ENCODE data around the gene GRN.
"Not testable (repeated sequence)": the region's sequence is repeated elsewhere in the genome, so short reads cannot be mapped to it uniquely, and the experiment has no call there.

GRN gene

DNA sequence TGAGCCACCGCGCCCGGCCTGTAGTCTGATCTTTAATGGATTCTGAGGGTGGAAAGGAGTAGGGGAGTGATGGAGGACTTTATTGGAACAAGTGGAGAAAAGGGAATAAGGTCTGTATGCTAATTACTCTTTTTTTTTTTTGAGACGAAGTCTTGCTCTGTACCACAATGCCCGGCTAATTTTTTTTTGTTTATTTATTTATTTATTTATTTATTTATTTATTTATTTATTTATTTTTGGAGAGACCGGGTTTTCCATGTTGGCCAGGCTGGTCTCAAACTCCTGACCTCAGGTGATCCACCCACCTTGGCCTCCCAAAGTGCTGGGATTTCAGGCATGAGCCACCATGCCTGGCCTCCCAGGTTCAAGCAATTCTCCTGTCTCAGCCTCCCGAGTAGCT, 15.6 kb upstream of the GRN start:
- H3K4me2 ChIP-seq (ENCODE audit: low read length); H3K9ac ChIP-seq (ENCODE audit: low read length); H2BK15ac ChIP-seq (replicated peaks; ENCODE audit: low read depth); H3K79me2 ChIP-seq (ENCODE audit: control insufficient read depth, insufficient read depth, low read length); H3K18ac ChIP-seq (ENCODE audit: low read length); H3K4me3 ChIP-seq (ENCODE audit: low read length); H2AK5ac ChIP-seq (ENCODE audit: low read length); H4K5ac ChIP-seq (ENCODE audit: low read length); H3K56ac ChIP-seq (ENCODE audit: low read length); DNase-seq; H4K8ac ChIP-seq (ENCODE audit: low read depth, low read length); H3K23ac ChIP-seq (ENCODE audit: low read length); H2BK5ac ChIP-seq (ENCODE audit: low read length); H3K27ac ChIP-seq (ENCODE audit: low read depth, low read length); H2BK120ac ChIP-seq (ENCODE audit: low read depth, low read length); H3K36me3 ChIP-seq (ENCODE audit: control insufficient read depth, insufficient read depth, low read length); H3K4me1 ChIP-seq (ENCODE audit: control insufficient read depth, low read depth, low read length); H3K79me1 ChIP-seq (ENCODE audit: low read length); H3K4ac ChIP-seq (ENCODE audit: low read depth, low read length); H3K27me3 ChIP-seq (ENCODE audit: insufficient read depth, low read length, poor library complexity): not testable (repeated sequence)
- no CpG with 5 or more reads among the region's 7 CpGs for WGBS (ENCODE audit: extremely low coverage, insufficient coverage, low lambda C conversion rate)

DNA sequence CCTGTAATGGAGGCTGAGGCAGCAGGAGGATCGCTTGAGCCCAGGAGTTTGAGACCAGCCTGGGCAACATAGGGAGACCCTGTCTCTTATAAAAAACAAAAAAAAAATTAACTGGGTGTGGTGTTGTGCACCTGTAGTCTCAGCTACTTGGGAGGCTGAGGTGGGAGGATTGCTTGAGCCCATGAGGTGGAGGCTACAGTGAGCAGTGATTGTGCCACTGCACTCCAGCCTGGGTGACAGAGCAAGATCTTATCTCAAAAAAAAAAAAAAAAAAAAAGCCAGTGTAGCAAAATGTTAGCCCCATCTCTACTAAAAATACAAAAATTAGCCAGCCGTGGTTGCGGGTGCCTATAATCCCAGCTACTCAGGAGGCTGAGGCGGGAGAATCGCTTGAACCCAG, 14.8 kb upstream of the GRN start:
- H3K4me1 ChIP-seq (ENCODE audit: control insufficient read depth, low read depth, low read length); H4K5ac ChIP-seq (ENCODE audit: low read length); H3K23ac ChIP-seq (ENCODE audit: low read length); H3K79me1 ChIP-seq (ENCODE audit: low read length); H3K4ac ChIP-seq (ENCODE audit: low read depth, low read length); H4K8ac ChIP-seq (ENCODE audit: low read depth, low read length); H3K18ac ChIP-seq (ENCODE audit: low read length); H3K4me2 ChIP-seq (ENCODE audit: low read length); H3K27me3 ChIP-seq (ENCODE audit: insufficient read depth, low read length, poor library complexity); H2BK15ac ChIP-seq (replicated peaks; ENCODE audit: low read depth); H2AK5ac ChIP-seq (ENCODE audit: low read length); H2BK120ac ChIP-seq (ENCODE audit: low read depth, low read length); DNase-seq; H3K4me3 ChIP-seq (ENCODE audit: low read length); H3K36me3 ChIP-seq (ENCODE audit: control insufficient read depth, insufficient read depth, low read length); H3K9ac ChIP-seq (ENCODE audit: low read length); H2BK5ac ChIP-seq (ENCODE audit: low read length); H3K79me2 ChIP-seq (ENCODE audit: control insufficient read depth, insufficient read depth, low read length); H3K27ac ChIP-seq (ENCODE audit: low read depth, low read length); H3K56ac ChIP-seq (ENCODE audit: low read length): not testable (repeated sequence)
- WGBS (ENCODE audit: extremely low coverage, insufficient coverage, low lambda C conversion rate) = no CpG with 5 or more reads among the region's 5 CpGs

DNA sequence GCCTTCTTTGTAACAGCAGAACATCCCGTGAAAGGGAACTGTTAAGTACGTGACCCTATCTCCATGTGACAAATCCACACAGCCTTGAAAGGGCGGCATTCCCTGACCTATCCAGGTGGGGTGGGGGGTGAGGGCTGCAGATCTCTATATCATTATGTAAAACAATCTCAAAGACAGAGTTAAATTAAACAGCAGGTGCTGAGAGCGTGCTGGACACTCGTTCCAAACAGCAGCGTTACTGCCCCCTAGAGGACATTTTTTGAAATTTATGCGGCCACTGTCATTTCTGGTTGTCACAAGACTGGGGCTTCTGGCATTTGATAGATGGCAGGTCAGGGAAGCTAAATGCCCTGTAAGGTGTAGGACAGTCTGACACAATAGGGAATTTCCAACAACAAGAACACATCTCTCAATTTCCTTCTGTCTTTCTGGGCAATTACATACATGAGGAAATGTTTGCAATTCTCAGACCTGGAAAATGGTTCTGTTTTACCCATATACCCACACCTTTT, 13.8 kb upstream of the GRN start:
- no peak overlapping the region for H2BK120ac ChIP-seq (ENCODE audit: low read depth, low read length)
- H3K79me1 ChIP-seq (ENCODE audit: low read length) = no peaks in the 10 kb centered on the region
- no peak overlapping the region for H2BK5ac ChIP-seq (ENCODE audit: low read length)
- H4K5ac ChIP-seq (ENCODE audit: low read length) = no peak overlapping the region
- no peaks in the 10 kb centered on the region for H3K36me3 ChIP-seq (ENCODE audit: control insufficient read depth, insufficient read depth, low read length)
- no peak overlapping the region for H3K27ac ChIP-seq (ENCODE audit: low read depth, low read length)
- H3K4me2 ChIP-seq (ENCODE audit: low read length) = no peak overlapping the region
- H3K9ac ChIP-seq (ENCODE audit: low read length) = no peak overlapping the region
- no peak overlapping the region for H3K18ac ChIP-seq (ENCODE audit: low read length)
- H2AK5ac ChIP-seq (ENCODE audit: low read length) = no peak overlapping the region
- no peak overlapping the region for H2BK15ac ChIP-seq (replicated peaks; ENCODE audit: low read depth)
- no peak overlapping the region for H3K4ac ChIP-seq (ENCODE audit: low read depth, low read length)
- WGBS (ENCODE audit: extremely low coverage, insufficient coverage, low lambda C conversion rate) = no CpG with 5 or more reads among the region's 7 CpGs
- H3K23ac ChIP-seq (ENCODE audit: low read length) = no peak overlapping the region
- H3K4me3 ChIP-seq (ENCODE audit: low read length) = no peak overlapping the region
- H3K56ac ChIP-seq (ENCODE audit: low read length) = no peak overlapping the region
- H3K79me2 ChIP-seq (ENCODE audit: control insufficient read depth, insufficient read depth, low read length) = no peaks in the 10 kb centered on the region
- no peak overlapping the region for H4K8ac ChIP-seq (ENCODE audit: low read depth, low read length)
- no peaks in the 10 kb centered on the region for H3K4me1 ChIP-seq (ENCODE audit: control insufficient read depth, low read depth, low read length)
- DNase-seq = peak; percentile 84
- H3K27me3 ChIP-seq (ENCODE audit: insufficient read depth, low read length, poor library complexity) = no peaks in the 10 kb centered on the region

DNA sequence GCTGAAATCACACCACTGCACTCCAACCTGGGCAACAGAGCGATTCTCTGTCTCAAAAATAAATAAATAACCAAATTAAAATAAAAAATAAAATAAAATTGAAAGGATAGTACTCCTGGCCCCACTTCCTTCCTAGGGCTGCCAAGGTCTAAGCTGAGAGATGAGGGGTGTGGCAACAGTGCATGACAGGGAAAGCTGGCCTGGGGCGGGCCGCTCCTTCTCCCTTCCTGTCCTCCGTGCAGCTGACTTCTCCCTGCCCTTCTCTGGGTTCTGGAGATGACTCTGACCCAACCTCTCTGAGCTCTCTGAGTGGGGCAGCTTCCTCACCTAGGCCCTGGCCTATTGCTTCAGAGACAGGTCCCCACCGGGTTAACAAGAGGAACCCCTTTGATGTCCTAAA, 11.7 kb upstream of the GRN start:
- Histone ChIP-seq H3K4ac (ENCODE audit: low read depth, low read length) (no peak overlapping the region), H2BK120ac (ENCODE audit: low read depth, low read length) (no peak overlapping the region), H3K4me3 (ENCODE audit: low read length) (no peak overlapping the region), H2BK15ac (replicated peaks; ENCODE audit: low read depth) (no peak overlapping the region), H4K5ac (ENCODE audit: low read length) (no peak overlapping the region), H3K79me1 (ENCODE audit: low read length) (no peaks in the 10 kb centered on the region), H3K23ac (ENCODE audit: low read length) (no peak overlapping the region), H3K56ac (ENCODE audit: low read length) (no peak overlapping the region), H3K4me1 (ENCODE audit: control insufficient read depth, low read depth, low read length) (no peaks in the 10 kb centered on the region), H3K27me3 (ENCODE audit: insufficient read depth, low read length, poor library complexity) (no peaks in the 10 kb centered on the region), H2AK5ac (ENCODE audit: low read length) (no peak overlapping the region), H2BK5ac (ENCODE audit: low read length) (no peak overlapping the region), H3K79me2 (ENCODE audit: control insufficient read depth, insufficient read depth, low read length) (no peaks in the 10 kb centered on the region), H3K18ac (ENCODE audit: low read length) (no peak overlapping the region), H3K27ac (ENCODE audit: low read depth, low read length) (no peak overlapping the region), H3K4me2 (ENCODE audit: low read length) (no peak overlapping the region), H4K8ac (ENCODE audit: low read depth, low read length) (no peak overlapping the region), H3K36me3 (ENCODE audit: control insufficient read depth, insufficient read depth, low read length) (no peaks in the 10 kb centered on the region), H3K9ac (ENCODE audit: low read length) (no peak overlapping the region)
- WGBS (ENCODE audit: extremely low coverage, insufficient coverage, low lambda C conversion rate) = no CpG with 5 or more reads among the region's 5 CpGs
- DNase-seq = no peak

DNA sequence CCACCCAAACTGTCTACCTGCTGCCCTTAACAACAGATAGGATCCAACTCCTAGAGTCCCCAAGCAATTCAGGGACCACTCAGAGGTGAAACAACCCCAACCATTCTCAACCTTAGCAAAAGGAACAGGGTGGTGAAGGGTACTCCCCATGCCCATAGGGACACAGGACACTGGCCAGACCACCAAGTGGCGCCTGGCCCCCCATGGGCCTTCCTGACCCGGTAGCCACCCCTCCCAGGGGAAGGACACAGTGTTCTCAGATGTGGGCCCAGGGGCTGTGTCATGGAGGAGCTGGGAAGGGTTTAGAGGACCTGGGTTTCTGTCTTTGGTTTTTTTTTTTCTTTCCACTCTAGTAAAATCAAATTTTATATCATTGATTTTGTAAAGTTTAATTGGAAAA, 10.8 kb upstream of the GRN start:
- no peak overlapping the region for H3K9ac ChIP-seq (ENCODE audit: low read length)
- no peaks in the 10 kb centered on the region for H3K36me3 ChIP-seq (ENCODE audit: control insufficient read depth, insufficient read depth, low read length)
- DNase-seq = no peak
- H3K27ac ChIP-seq (ENCODE audit: low read depth, low read length) = no peak overlapping the region
- H4K8ac ChIP-seq (ENCODE audit: low read depth, low read length) = no peak overlapping the region
- no peak overlapping the region for H2AK5ac ChIP-seq (ENCODE audit: low read length)
- no peak overlapping the region for H2BK120ac ChIP-seq (ENCODE audit: low read depth, low read length)
- no peak overlapping the region for H4K5ac ChIP-seq (ENCODE audit: low read length)
- H3K27me3 ChIP-seq (ENCODE audit: insufficient read depth, low read length, poor library complexity) = no peaks in the 10 kb centered on the region
- H3K23ac ChIP-seq (ENCODE audit: low read length) = no peak overlapping the region
- no peaks in the 10 kb centered on the region for H3K79me2 ChIP-seq (ENCODE audit: control insufficient read depth, insufficient read depth, low read length)
- no peaks in the 10 kb centered on the region for H3K79me1 ChIP-seq (ENCODE audit: low read length)
- no peak overlapping the region for H3K4me2 ChIP-seq (ENCODE audit: low read length)
- H3K18ac ChIP-seq (ENCODE audit: low read length) = no peak overlapping the region
- no peak overlapping the region for H3K56ac ChIP-seq (ENCODE audit: low read length)
- no peak overlapping the region for H3K4me3 ChIP-seq (ENCODE audit: low read length)
- no peaks in the 10 kb centered on the region for H3K4me1 ChIP-seq (ENCODE audit: control insufficient read depth, low read depth, low read length)
- no peak overlapping the region for H2BK5ac ChIP-seq (ENCODE audit: low read length)
- no CpG with 5 or more reads among the region's 2 CpGs for WGBS (ENCODE audit: extremely low coverage, insufficient coverage, low lambda C conversion rate)
- H3K4ac ChIP-seq (ENCODE audit: low read depth, low read length) = no peak overlapping the region
- no peak overlapping the region for H2BK15ac ChIP-seq (replicated peaks; ENCODE audit: low read depth)

DNA sequence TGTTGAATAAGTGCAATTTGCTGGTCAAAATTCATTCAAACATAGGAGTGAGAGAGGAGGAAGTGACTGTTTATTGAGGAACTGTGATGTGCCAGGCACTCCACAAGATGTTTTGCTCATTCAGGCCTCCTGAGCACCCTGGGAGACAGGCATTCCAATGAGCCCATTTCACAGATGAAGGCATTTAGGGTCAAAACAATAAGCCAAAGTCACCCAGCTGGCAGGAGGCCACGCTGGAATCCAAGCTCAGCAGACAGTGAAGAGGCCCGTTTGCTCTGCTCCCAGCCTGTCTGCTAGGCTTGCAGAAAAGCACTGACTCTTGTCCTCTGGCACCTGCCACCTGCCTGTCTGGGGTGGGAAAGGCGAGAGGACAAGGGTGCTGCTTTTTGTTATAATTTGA, 10.4 kb upstream of the GRN start:
- Histone ChIP-seq H3K4ac (ENCODE audit: low read depth, low read length) (no peak overlapping the region), H3K56ac (ENCODE audit: low read length) (no peak overlapping the region), H2AK5ac (ENCODE audit: low read length) (no peak overlapping the region), H3K4me3 (ENCODE audit: low read length) (no peak overlapping the region), H3K23ac (ENCODE audit: low read length) (no peak overlapping the region), H2BK15ac (replicated peaks; ENCODE audit: low read depth) (no peak overlapping the region), H4K5ac (ENCODE audit: low read length) (no peak overlapping the region), H3K9ac (ENCODE audit: low read length) (no peak overlapping the region), H3K79me1 (ENCODE audit: low read length) (no peaks in the 10 kb centered on the region), H3K79me2 (ENCODE audit: control insufficient read depth, insufficient read depth, low read length) (no peaks in the 10 kb centered on the region), H2BK120ac (ENCODE audit: low read depth, low read length) (no peak overlapping the region), H3K4me2 (ENCODE audit: low read length) (no peak overlapping the region), H3K18ac (ENCODE audit: low read length) (no peak overlapping the region), H2BK5ac (ENCODE audit: low read length) (no peak overlapping the region), H3K27me3 (ENCODE audit: insufficient read depth, low read length, poor library complexity) (no peaks in the 10 kb centered on the region), H3K27ac (ENCODE audit: low read depth, low read length) (no peak overlapping the region), H3K4me1 (ENCODE audit: control insufficient read depth, low read depth, low read length) (no peaks in the 10 kb centered on the region), H3K36me3 (ENCODE audit: control insufficient read depth, insufficient read depth, low read length) (no peaks in the 10 kb centered on the region), H4K8ac (ENCODE audit: low read depth, low read length) (no peak overlapping the region)
- no peak for DNase-seq
- WGBS (ENCODE audit: extremely low coverage, insufficient coverage, low lambda C conversion rate) = no CpG with 5 or more reads among the region's 3 CpGs

Data from mesendoderm (in vitro differentiated cells).